GM04503 (cell line): ENCODE results near the gene CINP.
A peak's percentile ranks its signal among the peaks of the same experiment; 100 is the strongest.
"Not testable (repeated sequence)": the region's sequence is repeated elsewhere in the genome, so short reads cannot be mapped to it uniquely, and the experiment has no call there.

Source experiments
- DNase-seq: peaks from one replicate; pipeline ENCODE4 v3.0.0-alpha.2; 2012; ENCODE audit warnings: low read depth

CINP gene

DNA sequence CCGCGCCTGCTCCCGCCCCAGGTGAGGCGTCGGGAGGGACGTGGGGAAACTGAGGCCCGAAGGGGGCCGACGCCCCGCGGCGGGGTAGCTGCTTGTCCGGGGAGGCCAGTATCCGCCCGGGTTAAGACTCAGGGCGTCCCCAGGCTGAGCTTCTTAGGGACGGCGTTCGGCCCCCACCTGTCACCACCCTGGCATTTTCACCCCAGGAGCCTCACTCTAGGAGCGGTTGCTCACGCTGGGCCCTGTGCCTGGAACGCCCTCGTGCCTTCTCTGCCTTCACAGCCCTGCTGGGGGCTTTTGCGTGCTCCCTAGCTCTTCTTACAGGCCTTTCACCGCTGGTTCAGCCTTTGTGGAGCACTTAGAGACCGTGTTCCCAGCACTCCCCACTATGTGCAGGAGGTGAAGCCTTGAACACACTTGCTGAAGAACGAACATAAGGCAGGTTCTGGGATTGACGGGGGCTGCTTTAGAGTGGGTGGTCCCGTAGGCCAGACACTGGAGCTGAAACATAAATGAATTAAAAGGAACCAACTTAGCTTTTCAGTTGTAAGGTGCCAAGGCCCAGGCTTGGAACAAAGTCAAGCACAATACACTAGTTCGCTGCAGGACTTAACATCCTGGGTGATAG lies 42.5 kb downstream of the CINP start:
- no peak for DNase-seq

GRCh38 chr14:102319351-102320032 lies 43.2 kb downstream of the CINP start, which contains the start of gene ZNF839:
Gene ZNF839 (plus strand): TSS chr14:102319746. CDS start chr14:102319766, 20 bp downstream.
- DNase-seq, result no peak

- no peak for DNase-seq
Observed at GRCh38 chr14:102318781-102319276, 43.9 kb downstream of the CINP start.

- no peak for DNase-seq
Observed at GRCh38 chr14:102317564-102318248, 45.0 kb downstream of the CINP start.

GRCh38 chr14:102316743-102317563 lies 45.7 kb downstream of the CINP start:
- no peak for DNase-seq

- no peak for DNase-seq
Observed at GRCh38 chr14:102316338-102316742, 46.4 kb downstream of the CINP start.

DNA sequence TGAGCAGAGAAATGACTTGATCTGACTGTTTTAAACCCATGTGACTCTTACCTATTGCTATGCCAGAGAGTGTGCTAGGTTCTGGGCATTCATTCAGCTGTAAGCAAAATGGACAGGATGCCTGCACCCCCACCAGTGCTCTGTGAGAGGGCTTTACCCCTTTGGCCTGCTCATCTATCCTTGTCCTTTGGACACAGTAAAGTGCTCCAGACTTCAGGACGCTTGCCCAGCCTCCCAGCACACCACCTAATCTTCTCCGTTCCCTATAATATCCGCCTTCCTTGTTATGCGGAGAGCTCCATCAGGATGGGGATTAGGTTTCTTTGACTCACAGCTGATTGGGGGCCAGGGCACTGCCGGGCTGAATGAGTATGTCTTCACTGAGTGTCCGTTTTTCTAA lies 47.6 kb downstream of the CINP start:
- DNase-seq, result no peak

DNA sequence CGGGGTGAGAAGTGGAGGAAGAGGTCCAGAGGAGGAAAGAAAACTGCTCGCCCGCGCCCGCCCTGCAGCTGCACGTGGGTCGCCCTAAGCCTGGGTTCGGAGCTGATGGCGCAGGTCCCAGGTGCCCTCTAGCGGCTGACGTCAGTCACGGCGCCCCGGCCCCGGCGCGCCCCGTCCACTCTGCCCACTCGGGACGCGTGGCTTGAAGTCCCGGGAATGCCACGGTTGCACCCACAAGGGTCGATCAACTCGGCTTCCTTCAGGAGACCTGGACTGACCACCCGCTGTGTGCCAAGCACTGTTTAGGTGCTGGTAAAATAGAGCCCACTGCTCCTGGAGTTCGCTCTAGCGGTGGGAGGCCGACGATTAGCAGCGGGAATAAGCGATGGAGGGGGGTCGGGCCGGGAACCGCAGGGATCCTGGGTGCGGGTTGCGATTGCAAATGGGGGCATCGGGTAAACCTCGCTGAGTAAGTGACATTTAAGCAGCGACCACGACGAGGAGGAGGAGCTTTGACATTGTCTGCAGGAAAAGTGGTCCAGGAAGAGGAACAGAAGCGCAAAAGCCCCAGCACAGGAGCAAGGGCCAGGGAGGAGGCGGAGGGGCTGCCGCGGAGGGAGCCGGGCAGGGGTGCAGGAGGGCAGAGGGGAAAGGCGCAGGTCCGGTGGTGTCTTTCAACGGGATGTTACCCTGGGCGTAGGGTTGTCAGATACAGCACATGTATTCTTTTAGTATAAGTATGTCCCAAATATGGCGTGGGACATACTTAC lies 48.3 kb downstream of the CINP start:
- no peak for DNase-seq

- DNase-seq, result peak; percentile 88
Observed at GRCh38 chr14:102304611-102305506, 57.8 kb downstream of the CINP start, which contains the start of gene MOK. Gene MOK (minus strand): TSS chr14:102305164. CDS start chr14:102304968, 196 bp downstream.

- no peak for DNase-seq
Observed at GRCh38 chr14:102303664-102304063, 59.0 kb downstream of the CINP start.

DNA sequence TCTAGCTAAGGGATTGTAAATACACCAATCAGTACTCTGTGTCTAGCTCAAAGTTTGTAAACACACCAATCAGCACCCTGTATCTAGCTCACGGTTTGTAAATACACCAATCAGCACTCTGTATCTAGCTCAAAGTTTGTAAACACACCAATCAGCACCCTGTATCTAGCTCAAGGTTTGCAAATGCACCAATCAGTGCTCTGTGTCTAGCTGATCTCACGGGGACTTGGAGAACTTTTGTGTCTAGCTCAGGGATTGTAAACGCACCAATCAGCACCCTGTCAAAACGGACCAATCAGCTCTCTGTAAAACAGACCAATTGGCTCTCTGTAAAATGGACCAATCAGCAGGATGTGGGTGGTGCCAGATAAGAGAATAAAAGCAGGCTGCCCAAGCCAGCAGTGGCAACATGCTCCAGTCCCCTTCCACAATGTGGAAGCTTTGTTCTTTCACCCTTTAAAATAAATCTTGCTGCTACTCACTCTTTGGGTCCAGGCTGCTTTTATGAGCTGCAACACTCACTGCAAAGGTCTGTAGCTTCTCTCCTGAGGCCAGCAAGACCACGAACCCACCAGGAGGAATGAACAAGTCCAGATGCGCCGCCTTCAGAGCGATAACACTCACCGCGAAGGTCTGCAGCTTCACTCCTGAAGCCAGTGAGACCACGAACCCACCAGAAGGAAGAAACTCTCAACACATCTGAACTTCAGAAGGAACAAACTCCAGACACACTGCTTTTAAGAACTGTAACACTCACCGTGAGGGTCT lies 64.2 kb downstream of the CINP start:
- not testable (repeated sequence) for DNase-seq
